Natural killer cell (primary cell): ENCODE results near the gene LLGL2. TPM values are rescaled to one million over a fixed set of nuclear protein-coding genes. Genes with fewer than 3 reads are reported as not detected.

Experiments used
- ATAC-seq, 3 donors: fragments of 150-1000 bp in 2 of 3; fragments of 200-7000 bp in 1 of 3; cut with Tn5 transposase; 1 replicate in 1 of 3; 2 replicates in 2 of 3; pipeline ENCODE4 v1.10.0; 2021; ENCODE audit warnings: mild to moderate bottlenecking in 2 of 3, moderate library complexity in 2 of 3
- DNase-seq, 2 donors: peaks; one replicate each; pipeline versions ENCODE4 v3.0.0 to v3.0.0-alpha.2; 2013 to 2021; ENCODE audit warnings: mixed read lengths in 1 of 2
- H3K27ac ChIP-seq: one replicate; pipeline ENCODE4 v1.5.1; 2013; ENCODE audit warnings: mild to moderate bottlenecking, low read length
- H3K27me3 ChIP-seq: one replicate; pipeline ENCODE4 v1.6.1; 2013; ENCODE audit warnings: low read length; ENCODE audit not compliant: control insufficient read depth, insufficient read depth
- H3K36me3 ChIP-seq: one replicate; pipeline ENCODE4 v1.6.1; 2013; ENCODE audit warnings: low read length; ENCODE audit not compliant: control insufficient read depth, insufficient read depth
- H3K4me1 ChIP-seq: one replicate; pipeline ENCODE4 v1.6.1; 2013; ENCODE audit warnings: low read length; ENCODE audit not compliant: control insufficient read depth, insufficient read depth
- H3K4me3 ChIP-seq: one replicate; pipeline ENCODE4 v1.5.1; 2013; ENCODE audit warnings: low read length
- H3K9me3 ChIP-seq: one replicate; pipeline ENCODE4 v1.6.1; 2013; ENCODE audit warnings: low read length; ENCODE audit not compliant: control insufficient read depth, insufficient read depth
- H3K27ac Mint-ChIP-seq, 2 donors: one replicate each; pipeline ENCODE4 v1.8.0; 2022; ENCODE audit warnings: mild to moderate bottlenecking in 2 of 2, mixed read lengths in 2 of 2, moderate library complexity in 1 of 2
- H3K27me3 Mint-ChIP-seq, 2 donors: one replicate each; pipeline ENCODE4 v1.8.0; 2022; ENCODE audit warnings: low read depth in 2 of 2, mixed read lengths in 2 of 2
- H3K36me3 Mint-ChIP-seq: one replicate; pipeline ENCODE4 v1.8.0; 2022; ENCODE audit warnings: mixed read lengths
- H3K4me1 Mint-ChIP-seq, 2 donors: one replicate each; pipeline ENCODE4 v1.8.0; 2022; ENCODE audit warnings: mixed read lengths in 2 of 2
- H3K4me3 Mint-ChIP-seq: one replicate; pipeline ENCODE4 v1.8.0; 2022; ENCODE audit warnings: mild to moderate bottlenecking, moderate library complexity, mixed read lengths
- H3K9me3 Mint-ChIP-seq, 2 donors: one replicate each; pipeline ENCODE4 v1.8.0; 2022; ENCODE audit warnings: mixed read lengths in 2 of 2
- WGBS: methylation state at CpG from one replicate; pipeline ENCODE4 v1.1.7; 2013; ENCODE audit warnings: missing lambda C conversion rate; ENCODE audit not compliant: insufficient coverage; 5-methylcytosine and 5-hydroxymethylcytosine counted together
- intact Hi-C: fragments of 100-400 bp; cut with micrococcal nuclease; formaldehyde crosslinking; loops from one replicate; pipeline ENCODE4 v1.14.2; 2022
- total RNA-seq, 4 donors: library from RNA; stranded (reverse); fragments of 120-200 nt in 1 of 4; gene quantifications; one replicate each; pipeline versions ENCODE4 v1.2.3 to v1.2.4, GENCODE V29; 2013 to 2022
- TF ChIP-seq, protein P1 (sequence below): fragments of 200-600 bp; IDR thresholded peaks from one replicate; pipeline ENCODE4 v1.8.0; 2022; ENCODE audit warnings: antibody characterized with exemption

The LLGL2 gene, protein sequence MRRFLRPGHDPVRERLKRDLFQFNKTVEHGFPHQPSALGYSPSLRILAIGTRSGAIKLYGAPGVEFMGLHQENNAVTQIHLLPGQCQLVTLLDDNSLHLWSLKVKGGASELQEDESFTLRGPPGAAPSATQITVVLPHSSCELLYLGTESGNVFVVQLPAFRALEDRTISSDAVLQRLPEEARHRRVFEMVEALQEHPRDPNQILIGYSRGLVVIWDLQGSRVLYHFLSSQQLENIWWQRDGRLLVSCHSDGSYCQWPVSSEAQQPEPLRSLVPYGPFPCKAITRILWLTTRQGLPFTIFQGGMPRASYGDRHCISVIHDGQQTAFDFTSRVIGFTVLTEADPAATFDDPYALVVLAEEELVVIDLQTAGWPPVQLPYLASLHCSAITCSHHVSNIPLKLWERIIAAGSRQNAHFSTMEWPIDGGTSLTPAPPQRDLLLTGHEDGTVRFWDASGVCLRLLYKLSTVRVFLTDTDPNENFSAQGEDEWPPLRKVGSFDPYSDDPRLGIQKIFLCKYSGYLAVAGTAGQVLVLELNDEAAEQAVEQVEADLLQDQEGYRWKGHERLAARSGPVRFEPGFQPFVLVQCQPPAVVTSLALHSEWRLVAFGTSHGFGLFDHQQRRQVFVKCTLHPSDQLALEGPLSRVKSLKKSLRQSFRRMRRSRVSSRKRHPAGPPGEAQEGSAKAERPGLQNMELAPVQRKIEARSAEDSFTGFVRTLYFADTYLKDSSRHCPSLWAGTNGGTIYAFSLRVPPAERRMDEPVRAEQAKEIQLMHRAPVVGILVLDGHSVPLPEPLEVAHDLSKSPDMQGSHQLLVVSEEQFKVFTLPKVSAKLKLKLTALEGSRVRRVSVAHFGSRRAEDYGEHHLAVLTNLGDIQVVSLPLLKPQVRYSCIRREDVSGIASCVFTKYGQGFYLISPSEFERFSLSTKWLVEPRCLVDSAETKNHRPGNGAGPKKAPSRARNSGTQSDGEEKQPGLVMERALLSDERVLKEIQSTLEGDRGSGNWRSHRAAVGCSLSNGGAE
- total RNA-seq, result 100 to 1,000 TPM; 229 to 302 (median 244) TPM
- total RNA-seq (2013), result 83.0 TPM

DNA sequence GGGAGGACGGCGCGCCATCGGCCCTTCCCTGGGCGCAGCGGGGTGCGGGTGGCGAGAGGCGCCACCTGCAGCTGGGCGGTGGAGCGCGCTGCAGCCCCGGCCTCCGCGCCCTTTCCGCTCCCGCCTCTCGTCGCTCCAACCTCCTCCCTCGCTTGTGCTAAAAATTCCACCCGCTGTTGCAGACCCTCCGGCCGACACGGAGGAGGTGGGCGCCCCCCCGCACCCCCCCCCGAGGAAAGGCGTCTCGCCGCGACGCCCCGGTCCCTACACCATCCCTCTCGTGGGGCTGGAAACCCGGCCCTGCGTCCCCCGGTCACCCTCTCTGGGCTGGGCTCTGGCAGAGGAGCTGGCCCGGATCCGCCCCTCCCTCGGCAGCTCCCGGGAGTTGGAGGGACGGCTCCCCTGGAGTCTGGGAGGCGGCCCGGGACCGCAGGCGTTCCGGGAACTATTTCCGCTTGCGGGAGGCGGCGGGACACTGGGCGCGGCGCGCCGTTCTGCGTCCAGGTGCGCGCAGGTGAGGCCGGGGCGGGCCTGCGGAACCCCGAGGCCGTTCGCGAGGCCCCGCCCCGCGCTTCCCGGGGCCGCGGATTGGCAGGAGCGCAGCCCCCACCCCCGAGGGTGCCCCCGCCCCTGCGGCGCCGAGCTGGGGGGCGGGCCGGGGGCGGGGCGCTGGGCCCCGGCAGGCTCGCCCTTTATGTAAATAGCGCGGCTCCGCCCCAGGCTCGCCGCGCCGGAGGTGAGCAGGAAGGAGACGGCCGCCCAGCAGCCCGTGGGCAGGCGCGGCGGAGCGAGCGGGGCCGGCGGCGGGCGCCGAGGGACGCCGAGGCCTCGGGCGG is at the start of gene LLGL2:
Gene LLGL2, plus strand, starts transcription at position 728 of the 836 bp plus-strand sequence. CDS start 17,730 bp downstream, outside the sequence.
- TF ChIP-seq, protein P1, sequence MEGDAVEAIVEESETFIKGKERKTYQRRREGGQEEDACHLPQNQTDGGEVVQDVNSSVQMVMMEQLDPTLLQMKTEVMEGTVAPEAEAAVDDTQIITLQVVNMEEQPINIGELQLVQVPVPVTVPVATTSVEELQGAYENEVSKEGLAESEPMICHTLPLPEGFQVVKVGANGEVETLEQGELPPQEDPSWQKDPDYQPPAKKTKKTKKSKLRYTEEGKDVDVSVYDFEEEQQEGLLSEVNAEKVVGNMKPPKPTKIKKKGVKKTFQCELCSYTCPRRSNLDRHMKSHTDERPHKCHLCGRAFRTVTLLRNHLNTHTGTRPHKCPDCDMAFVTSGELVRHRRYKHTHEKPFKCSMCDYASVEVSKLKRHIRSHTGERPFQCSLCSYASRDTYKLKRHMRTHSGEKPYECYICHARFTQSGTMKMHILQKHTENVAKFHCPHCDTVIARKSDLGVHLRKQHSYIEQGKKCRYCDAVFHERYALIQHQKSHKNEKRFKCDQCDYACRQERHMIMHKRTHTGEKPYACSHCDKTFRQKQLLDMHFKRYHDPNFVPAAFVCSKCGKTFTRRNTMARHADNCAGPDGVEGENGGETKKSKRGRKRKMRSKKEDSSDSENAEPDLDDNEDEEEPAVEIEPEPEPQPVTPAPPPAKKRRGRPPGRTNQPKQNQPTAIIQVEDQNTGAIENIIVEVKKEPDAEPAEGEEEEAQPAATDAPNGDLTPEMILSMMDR, result no peak
- H3K36me3 ChIP-seq, result peaks cover 25% of the 10 kb centered on the region
- Mint-ChIP-seq H3K4me1 (peaks cover 5 to 26% of the 10 kb centered on the region in 2 donors), H3K27ac (peak within 1 kb of the TSS; percentile 73 to 78), H3K9me3 (no peaks in the 10 kb centered on the region), H3K27me3 (no peaks in the 10 kb centered on the region), H3K4me3 (peak within 1 kb of the TSS; percentile 91), H3K36me3 (no peaks in the 10 kb centered on the region)
- peak; percentile 90 to 95 (median 92) for ATAC-seq
- DNase-seq, result peak; percentile 77 to 94
- H3K4me3 ChIP-seq, result peak within 1 kb of the TSS; percentile 64
- intact Hi-C loops, result loop anchor here (1.0 kb wide), 2 partner anchors 9 to 10 kb away; partner anchors contain the start of gene TSEN54
- under 1% methylated on average over 108 of the region's 108 CpGs for WGBS
- H3K27me3 ChIP-seq, result no peaks in the 10 kb centered on the region
- no peaks in the 10 kb centered on the region for H3K9me3 ChIP-seq
- H3K27ac ChIP-seq, result peak within 1 kb of the TSS; percentile 21
- H3K4me1 ChIP-seq, result peaks cover 30% of the 10 kb centered on the region

DNA sequence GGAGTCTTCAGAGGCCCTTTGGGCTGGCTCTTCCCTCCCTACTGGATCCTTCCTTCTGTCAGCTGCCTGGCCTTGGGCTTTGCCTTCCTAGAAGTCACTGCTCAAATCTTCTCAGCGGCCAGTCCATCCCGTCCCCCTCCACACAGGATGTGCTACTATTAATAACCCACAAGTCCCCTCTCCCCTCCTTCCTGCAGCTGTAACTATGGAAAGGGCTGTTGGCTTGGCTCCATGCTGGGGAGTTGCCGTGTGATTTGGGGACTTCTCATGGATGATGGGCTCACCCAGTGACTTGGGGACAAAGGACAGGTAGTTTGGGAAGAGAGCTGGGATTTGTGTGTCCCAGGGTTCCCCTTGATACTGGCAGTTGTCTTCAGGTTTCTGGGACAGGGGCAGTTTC is 49.6 kb upstream of the LLGL2 start:
- H3K27me3 ChIP-seq, result no peaks in the 10 kb centered on the region
- ATAC-seq (no peak), DNase-seq (no peak)
- Mint-ChIP-seq H3K36me3 (no peaks in the 10 kb centered on the region), H3K27me3 (no peaks in the 10 kb centered on the region), H3K9me3 (no peaks in the 10 kb centered on the region), H3K4me3 (no peak overlapping the region), H3K4me1 (peaks cover 5 to 10% of the 10 kb centered on the region in 2 donors), H3K27ac (no peak overlapping the region)
- H3K9me3 ChIP-seq, result no peaks in the 10 kb centered on the region
- 72% methylated on average over 3 of the region's 3 CpGs for WGBS
- peaks cover 23% of the 10 kb centered on the region for H3K36me3 ChIP-seq
- intact Hi-C loops, result no loop called here
- TF ChIP-seq, protein P1, result no peak
- H3K4me1 ChIP-seq, result no peaks in the 10 kb centered on the region
- H3K27ac ChIP-seq, result no peak overlapping the region
- no peak overlapping the region for H3K4me3 ChIP-seq

DNA sequence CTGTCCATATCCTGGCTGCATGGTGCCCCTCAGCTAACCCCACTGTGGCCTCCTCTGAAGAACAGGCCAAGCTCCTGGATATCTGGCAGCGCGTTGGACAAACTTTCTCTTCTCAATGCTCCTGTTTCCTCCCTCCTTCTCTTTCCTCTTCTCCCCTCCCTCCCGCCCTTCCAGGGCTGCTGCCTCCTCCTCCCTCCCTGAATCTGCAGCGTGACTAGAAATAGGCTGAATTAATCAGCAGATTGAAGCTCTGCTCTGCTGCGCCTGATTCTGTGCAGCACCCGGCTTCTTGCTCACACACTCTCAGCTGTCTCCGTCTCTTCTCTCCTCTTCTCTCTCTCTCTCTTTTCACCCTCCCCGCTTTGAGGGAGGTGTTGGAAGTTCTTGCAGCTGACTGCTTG is 49.2 kb upstream of the LLGL2 start:
- Mint-ChIP-seq H3K27me3 (no peaks in the 10 kb centered on the region), H3K4me3 (no peak overlapping the region), H3K36me3 (no peaks in the 10 kb centered on the region), H3K4me1 (peaks cover 5 to 13% of the 10 kb centered on the region in 2 donors), H3K27ac (peak overlapping the region in 1 of 2 donors; percentile 19), H3K9me3 (no peaks in the 10 kb centered on the region)
- TF ChIP-seq, protein P1, result no peak
- intact Hi-C loops, result no loop called here
- no peaks in the 10 kb centered on the region for H3K9me3 ChIP-seq
- DNase-seq, result no peak
- H3K4me1 ChIP-seq, result no peaks in the 10 kb centered on the region
- H3K36me3 ChIP-seq, result peaks cover 23% of the 10 kb centered on the region
- H3K4me3 ChIP-seq, result no peak overlapping the region
- H3K27me3 ChIP-seq, result no peaks in the 10 kb centered on the region
- WGBS, result 87% methylated on average over 6 of the region's 8 CpGs
- no peak overlapping the region for H3K27ac ChIP-seq
- no peak for ATAC-seq
